NCI-H2171 (cell line): ENCODE measurements around the gene ZAR1.

ENCODE experiments used
- DNase-seq: peaks from one replicate; lab custom pipeline; 2025; lab: John Stamatoyannopoulos, UW

The ZAR1 gene

DNA sequence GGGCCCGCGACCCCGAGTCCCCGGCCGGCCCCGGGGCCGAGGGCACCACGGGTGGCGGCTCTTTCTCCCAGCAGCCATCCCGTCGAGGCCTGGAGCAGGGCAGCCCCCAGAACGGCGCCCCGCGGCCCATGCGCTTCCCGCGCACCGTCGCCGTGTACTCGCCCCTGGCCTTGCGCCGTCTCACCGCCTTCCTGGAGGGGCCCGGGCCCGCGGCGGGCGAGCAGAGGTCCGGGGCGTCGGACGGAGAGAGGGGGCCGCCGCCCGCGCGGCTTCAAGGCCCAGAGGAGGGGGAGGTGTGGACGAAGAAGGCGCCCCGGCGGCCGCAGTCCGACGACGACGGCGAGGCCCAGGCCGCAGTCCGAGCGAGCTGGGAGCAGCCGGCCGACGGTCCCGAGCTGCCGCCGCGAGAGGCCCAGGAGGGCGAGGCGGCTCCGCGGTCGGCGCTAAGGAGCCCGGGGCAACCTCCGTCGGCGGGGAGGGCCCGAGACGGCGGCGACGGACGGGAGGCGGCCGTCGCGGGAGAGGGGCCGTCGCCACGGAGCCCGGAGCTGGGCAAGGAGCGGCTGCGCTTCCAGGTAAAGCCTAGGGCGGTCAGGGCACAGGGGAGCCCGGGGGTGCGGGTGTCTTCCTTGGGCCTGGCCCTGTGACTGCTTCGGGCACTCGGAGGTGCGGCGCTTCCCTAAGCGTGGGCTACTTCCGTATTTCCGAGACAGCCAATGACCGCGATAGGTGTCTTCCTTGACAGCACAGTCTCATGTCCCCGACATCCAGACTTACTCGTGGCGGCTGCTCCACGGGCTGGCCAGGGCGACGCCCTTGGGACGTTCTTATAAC, 845 bp downstream of the ZAR1 start:
- DNase-seq, result no peak

DNA sequence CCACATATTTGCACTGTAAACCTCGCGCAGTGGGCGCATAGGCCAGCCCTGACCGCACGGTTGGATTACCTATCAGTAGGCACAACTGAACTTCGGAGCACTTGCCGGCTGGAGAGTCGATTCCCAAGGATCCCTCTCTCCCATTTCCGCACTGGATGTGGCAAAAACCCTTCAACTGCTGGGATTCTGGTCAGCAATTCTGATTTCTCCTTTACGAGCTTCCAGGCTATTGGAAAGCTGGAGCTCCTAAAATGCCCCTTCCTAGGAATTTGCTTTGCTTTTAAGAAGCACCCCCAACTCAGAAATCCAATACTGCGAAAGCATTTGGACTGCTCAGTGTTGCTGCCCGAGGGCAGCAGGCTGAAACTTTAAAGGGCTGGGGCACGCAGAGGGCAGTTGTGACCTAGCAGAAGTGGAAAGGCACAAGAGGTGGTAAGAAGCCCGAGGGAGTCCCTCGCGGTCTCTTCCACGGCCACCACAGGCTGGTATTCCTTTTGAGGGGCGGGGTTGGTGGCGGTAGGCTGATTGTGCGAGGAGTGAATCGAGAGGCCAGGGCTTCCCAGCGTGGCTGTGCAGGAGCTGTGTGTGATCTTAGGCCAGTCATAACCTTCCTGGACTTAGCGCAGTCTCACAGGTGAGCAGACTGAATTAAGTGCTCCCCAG, 1.6 kb downstream of the ZAR1 start:
- no peak for DNase-seq

DNA sequence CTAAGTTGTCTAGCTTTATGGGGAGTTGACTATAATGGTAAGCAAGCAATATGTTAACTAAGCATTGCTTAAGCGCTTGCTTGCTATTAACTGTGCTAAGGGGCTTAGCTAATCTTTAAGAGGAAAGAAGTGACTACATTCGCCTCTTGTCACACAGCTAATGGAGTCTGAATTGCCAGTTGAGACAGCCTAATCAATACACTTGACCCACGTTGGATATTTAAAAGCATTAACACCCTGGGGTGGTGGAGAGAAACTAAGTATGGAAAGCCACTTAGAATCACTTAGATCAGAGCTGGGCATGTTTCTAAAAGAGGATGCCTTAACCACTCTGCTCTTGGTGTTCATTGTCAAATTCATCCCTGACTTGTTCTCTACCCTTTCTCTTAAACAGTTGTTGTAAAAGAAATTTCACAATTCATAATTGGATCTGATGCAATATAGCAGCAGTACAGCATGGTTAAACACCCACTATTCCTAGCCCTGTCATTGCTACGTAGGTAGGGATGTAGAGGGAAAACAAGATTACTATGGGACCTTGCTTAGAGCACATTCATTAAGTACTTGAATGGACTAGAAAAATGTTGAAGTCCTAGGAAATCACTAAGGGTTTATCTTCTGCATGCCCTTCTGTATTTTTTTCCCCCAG, 3.5 kb downstream of the ZAR1 start:
- DNase-seq, result no peak

GRCh38 chr4:48495941-48496340, 5.9 kb downstream of the ZAR1 start:
- DNase-seq, result no peak

DNA sequence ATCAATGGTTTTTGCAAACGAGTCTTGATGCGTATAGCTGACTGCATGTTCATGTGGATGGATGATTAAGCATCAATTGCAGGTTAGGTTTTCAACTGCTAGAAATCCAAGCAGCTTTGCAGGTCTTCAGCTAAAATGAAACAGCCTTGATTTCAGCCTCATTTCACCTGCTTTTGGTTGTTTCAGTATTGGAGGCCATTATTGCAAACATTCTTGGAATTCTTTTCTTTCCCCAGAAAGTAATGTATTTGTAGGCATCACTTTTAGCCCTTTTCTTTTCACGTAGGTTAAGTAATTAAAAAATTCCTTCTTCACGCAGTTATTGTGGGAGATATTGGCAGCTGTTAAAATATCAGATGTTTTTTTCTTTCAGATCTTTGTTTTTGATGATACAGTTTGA, 8.8 kb downstream of the ZAR1 start:
- no peak for DNase-seq

- DNase-seq, result no peak
Measured at GRCh38 chr4:48499551-48500066, 9.6 kb downstream of the ZAR1 start.

GRCh38 chr4:48503233-48504025, 13.4 kb downstream of the ZAR1 start:
- no peak for DNase-seq

- DNase-seq, result no peak
Measured at GRCh38 chr4:48504026-48504330, 13.9 kb downstream of the ZAR1 start.

DNA sequence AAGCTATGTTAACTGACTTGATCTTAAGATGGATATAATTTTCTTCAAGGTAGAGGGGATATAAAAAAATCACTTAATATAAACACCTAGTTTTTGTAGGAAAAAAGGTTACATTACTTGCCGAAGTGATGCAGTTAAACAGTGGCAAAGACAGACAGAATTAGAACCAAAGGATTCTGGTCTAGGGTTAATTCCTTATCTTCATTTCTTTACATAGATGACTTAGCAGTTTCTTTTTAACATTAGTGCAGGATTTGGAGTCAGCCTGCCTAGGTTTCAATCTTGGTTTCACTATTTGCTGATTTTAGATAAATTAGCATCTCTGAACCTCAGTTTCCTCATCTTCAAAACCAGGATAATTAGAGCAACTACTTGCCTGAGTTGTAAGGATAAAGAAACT, 14.3 kb downstream of the ZAR1 start:
- no peak for DNase-seq

DNA sequence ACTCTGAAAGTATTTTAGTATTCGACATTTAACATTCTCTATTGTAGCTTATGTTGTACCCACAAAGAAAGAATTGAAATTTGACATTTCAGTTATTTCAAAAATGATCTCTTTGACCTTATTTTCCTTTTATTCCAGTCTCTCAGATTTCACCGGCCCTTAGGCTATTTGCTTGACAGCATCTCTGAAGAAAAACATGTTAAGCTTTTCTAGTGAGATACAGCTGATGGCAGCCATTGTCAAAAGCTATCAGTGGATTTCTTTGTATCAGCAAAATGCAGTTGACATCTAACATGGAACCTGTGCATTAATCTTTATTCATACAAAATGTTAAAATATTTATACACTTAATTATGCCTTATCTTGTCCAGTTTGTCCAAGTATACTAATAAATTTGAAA, 16.7 kb downstream of the ZAR1 start:
- DNase-seq, result no peak

GRCh38 chr4:48509543-48509942, 19.5 kb downstream of the ZAR1 start:
- DNase-seq, result no peak

DNA sequence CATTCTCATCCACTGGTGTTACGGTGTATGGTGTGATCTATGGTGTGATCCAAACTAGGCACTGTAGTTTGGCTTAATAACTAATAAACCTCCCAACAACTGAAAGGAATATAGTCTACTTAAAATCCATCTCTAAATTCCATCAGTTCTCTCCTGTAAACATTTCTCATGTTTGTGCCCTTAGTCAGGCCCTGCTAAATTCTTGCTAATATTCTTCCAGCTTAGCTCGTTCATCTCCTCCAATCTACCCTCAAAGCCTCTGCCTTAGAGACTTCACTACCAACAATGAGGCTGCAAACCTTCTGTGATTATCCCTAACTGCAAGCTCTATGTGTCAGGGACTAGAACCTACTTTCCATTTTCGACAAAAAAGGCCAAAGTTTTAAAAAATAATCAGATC, 28.1 kb downstream of the ZAR1 start:
- no peak for DNase-seq

DNA sequence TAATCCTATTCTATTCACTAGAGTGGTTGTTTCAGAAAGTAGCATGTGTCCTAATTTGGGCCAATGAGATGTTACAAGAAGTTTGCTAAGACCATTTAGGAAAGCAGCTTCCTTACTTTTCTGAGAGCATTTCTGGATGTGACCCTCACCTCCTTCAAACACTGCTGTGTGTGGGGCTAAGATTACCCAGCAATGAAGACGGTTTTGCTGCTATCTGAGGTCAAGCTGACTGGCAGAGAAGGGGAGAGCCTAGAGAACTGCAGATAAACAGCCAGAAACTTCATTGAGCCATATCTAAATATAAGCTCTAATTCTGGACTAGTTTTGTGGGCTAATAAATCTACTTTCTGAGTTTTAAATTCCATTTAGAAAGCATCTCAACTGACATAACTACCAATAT, 36.4 kb downstream of the ZAR1 start:
- no peak for DNase-seq

DNA sequence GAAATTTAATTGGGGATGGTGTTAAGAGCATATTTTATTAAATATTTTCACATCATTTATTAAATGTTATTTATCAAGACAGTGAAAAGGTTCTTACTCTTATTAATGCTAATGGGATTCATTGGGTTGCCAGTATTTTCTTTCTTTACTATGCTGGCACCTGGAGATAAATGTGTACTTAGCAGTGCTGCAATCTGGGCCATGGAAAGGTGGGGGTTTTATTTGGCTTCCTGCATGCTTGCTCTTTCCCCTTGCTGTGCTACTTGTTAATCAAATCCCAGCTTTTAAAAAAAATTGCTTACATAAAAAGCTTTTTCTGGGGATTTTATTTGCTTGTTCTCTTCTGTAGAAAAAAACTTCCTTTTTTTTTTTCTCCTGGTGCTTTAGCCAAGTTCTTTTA, 48.3 kb downstream of the ZAR1 start:
- no peak for DNase-seq

DNA sequence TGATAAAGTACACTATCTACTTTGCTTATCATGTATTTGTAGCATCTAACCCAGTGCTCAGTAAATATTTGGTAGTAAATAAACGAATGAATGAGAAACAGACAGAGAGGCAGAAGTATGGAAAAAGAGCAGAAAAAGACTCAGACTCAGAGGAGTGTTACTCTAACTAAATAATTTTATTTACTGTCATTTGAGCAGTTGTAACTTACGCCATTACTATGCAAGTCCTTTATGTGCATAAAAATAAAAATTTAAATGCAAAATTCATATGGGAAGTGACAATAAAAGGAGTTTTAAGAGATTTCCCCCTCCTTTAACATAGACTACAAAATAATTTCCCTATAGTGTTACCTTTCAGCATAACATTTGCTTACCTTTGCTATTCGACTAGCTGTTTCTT, 49.5 kb downstream of the ZAR1 start:
- no peak for DNase-seq

GRCh38 chr4:48542888-48543287, 52.8 kb downstream of the ZAR1 start:
- DNase-seq, result no peak

DNA sequence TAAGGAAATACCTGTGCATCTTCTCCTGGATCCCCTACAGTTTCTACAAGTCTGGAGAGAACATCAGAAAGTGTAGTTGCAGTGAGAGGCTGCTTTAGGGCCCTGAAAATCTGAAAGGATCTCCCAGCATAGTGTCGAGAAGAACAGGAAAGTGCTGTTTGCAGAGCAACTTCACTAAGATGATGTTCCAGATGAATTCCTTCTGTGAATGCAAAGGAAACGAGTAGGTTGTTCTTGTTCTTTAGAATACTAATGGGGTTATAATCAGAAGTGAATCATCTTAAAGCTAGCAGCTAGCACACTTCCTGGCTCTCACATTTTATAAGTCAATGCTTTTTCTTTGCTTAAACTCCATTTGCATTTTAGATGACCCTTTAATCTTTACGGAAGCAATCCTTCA, 53.7 kb downstream of the ZAR1 start:
- no peak for DNase-seq
